ENCODE results near the gene RGMA. TPM values are rescaled to one million over a fixed set of nuclear protein-coding genes. Genes with fewer than 3 reads are reported as not detected.

RGMA gene
- total RNA-seq, 1 experiment from 2014 or later: 41.4 TPM

GRCh38 chr15:93031103-93031464 is 57.9 kb downstream of the RGMA start:
- H4K5ac ChIP-seq (ENCODE audit: insufficient read length, low read depth, low read length): no peak overlapping the region
- Mint-ChIP-seq H3K4me3 (peak overlapping the region in 1 of 2 experiments; percentile 18; a peak in 1 of 5 replicates), H3K27me3 (ENCODE audit: low read depth) (peaks cover 6% of the 10 kb centered on the region), H3K9me3 (no peaks in the 10 kb centered on the region), H3K4me1 (peaks cover 23 to 36% of the 10 kb centered on the region in 2 experiments), H3K27ac (no peak overlapping the region), H3K36me3 (ENCODE audit: insufficient read depth in 1 of 3, low read depth in 3 of 3) (peaks cover 0 to 14% (median 8%) of the 10 kb centered on the region in 3 experiments; a peak in 6 of 7 replicates)
- no peaks in the 10 kb centered on the region for H3K79me1 ChIP-seq (ENCODE audit: insufficient read depth, low read depth, low read length, poor library complexity, severe bottlenecking)
- no peak overlapping the region for H3K56ac ChIP-seq (ENCODE audit: insufficient read length, low read depth, low read length)
- no peak overlapping the region for H2BK12ac ChIP-seq (ENCODE audit: insufficient read length, low read depth, low read length)
- H3T11ph ChIP-seq (ENCODE audit: low read length): no peak overlapping the region
- H3K27ac ChIP-seq (ENCODE audit: insufficient read length, low read depth, low read length): no peak overlapping the region
- DNase-seq: no peak
- 0 out of 2 replicates have a peak, but pooled peaks cover 1% of the 10 kb centered on the region for H3K79me2 ChIP-seq (ENCODE audit: insufficient read depth, low read length)
- no peak overlapping the region for H2BK120ac ChIP-seq (ENCODE audit: low read depth, low read length, poor library complexity, severe bottlenecking)
- H4K20me1 ChIP-seq (ENCODE audit: control insufficient read depth, insufficient read depth, insufficient read length): no peaks in the 10 kb centered on the region
- no CpG with 5 or more reads among the region's 9 CpGs for WGBS (ENCODE audit: extremely low coverage, insufficient read length, low lambda C conversion rate)
- H3K14ac ChIP-seq (ENCODE audit: insufficient read depth, low read length): no peak overlapping the region
- no peak for TF ChIP-seq CTCF (conservative IDR thresholded peaks at IDR 0.05)
- H3K9ac ChIP-seq (ENCODE audit: extremely low read depth, insufficient read length, low read length): no peak overlapping the region
- no peak overlapping the region for H2BK20ac ChIP-seq (ENCODE audit: low read depth, low read length, poor library complexity, severe bottlenecking)
- H3K27me3 ChIP-seq (ENCODE audit: insufficient read depth, low read length): no peaks in the 10 kb centered on the region
- H3K4ac ChIP-seq (ENCODE audit: low read depth, low read length): no peak overlapping the region
- H3K23me2 ChIP-seq (ENCODE audit: insufficient read length, low read depth, low read length, poor library complexity, severe bottlenecking): no peaks in the 10 kb centered on the region
- H4K91ac ChIP-seq (ENCODE audit: insufficient read length, low read depth, low read length): no peak overlapping the region
- H2BK15ac ChIP-seq (ENCODE audit: low read depth, low read length): no peak overlapping the region
- H2BK5ac ChIP-seq (ENCODE audit: insufficient read length, low read length): no peak overlapping the region
- H3K4me2 ChIP-seq (ENCODE audit: insufficient read depth, insufficient read length, low read length): no peak overlapping the region
- H4K8ac ChIP-seq (replicated peaks; ENCODE audit: insufficient read length, low read depth, low read length): no peak overlapping the region
- no peaks in the 10 kb centered on the region for H3K9me3 ChIP-seq (ENCODE audit: control insufficient read depth, low read depth, low read length)
- no peak overlapping the region for H3K23ac ChIP-seq (ENCODE audit: insufficient read length, low read depth, low read length)
- H3K4me1 ChIP-seq (ENCODE audit: insufficient read depth, low read length): no peaks in the 10 kb centered on the region
- no peak overlapping the region for H2AK5ac ChIP-seq (ENCODE audit: insufficient read length, low read length)
- no peak overlapping the region for H3K18ac ChIP-seq (ENCODE audit: insufficient read length, low read depth, low read length)
- H2AFZ ChIP-seq (ENCODE audit: low read length): no peak overlapping the region

All from H9 (cell line).